GM10266 (cell line): ENCODE measurements around the gene DENND2D.

Experiments used
- DNase-seq: peaks from one replicate; pipeline ENCODE4 v3.0.0; 2012; ENCODE audit errors: extremely low spot score
- TF ChIP-seq, protein P1 (sequence below): IDR thresholded peaks from 2 replicates; pipeline ENCODE4 v1.5.1; 2012; ENCODE audit warnings: mild to moderate bottlenecking, low read depth; ENCODE audit not compliant: control insufficient read depth, insufficient read depth; ENCODE audit errors: missing control alignments

The DENND2D gene

GRCh38 chr1:111221633-111222291 is 21.3 kb upstream of the DENND2D start:
- TF ChIP-seq, protein P1, sequence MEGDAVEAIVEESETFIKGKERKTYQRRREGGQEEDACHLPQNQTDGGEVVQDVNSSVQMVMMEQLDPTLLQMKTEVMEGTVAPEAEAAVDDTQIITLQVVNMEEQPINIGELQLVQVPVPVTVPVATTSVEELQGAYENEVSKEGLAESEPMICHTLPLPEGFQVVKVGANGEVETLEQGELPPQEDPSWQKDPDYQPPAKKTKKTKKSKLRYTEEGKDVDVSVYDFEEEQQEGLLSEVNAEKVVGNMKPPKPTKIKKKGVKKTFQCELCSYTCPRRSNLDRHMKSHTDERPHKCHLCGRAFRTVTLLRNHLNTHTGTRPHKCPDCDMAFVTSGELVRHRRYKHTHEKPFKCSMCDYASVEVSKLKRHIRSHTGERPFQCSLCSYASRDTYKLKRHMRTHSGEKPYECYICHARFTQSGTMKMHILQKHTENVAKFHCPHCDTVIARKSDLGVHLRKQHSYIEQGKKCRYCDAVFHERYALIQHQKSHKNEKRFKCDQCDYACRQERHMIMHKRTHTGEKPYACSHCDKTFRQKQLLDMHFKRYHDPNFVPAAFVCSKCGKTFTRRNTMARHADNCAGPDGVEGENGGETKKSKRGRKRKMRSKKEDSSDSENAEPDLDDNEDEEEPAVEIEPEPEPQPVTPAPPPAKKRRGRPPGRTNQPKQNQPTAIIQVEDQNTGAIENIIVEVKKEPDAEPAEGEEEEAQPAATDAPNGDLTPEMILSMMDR, result no peak
- peak; percentile 67 for DNase-seq

GRCh38 chr1:111221276-111221632 is 20.8 kb upstream of the DENND2D start:
- no peak for DNase-seq
- TF ChIP-seq, protein P1, result no peak

- no peak for DNase-seq
- TF ChIP-seq, protein P1, result no peak
These were observed 19.9 kb upstream of the DENND2D start for GRCh38 chr1:111220302-111220890.

- TF ChIP-seq, protein P1, result no peak
- peak; percentile 62 for DNase-seq
These were observed 19.3 kb upstream of the DENND2D start for GRCh38 chr1:111219557-111220286.

DNA sequence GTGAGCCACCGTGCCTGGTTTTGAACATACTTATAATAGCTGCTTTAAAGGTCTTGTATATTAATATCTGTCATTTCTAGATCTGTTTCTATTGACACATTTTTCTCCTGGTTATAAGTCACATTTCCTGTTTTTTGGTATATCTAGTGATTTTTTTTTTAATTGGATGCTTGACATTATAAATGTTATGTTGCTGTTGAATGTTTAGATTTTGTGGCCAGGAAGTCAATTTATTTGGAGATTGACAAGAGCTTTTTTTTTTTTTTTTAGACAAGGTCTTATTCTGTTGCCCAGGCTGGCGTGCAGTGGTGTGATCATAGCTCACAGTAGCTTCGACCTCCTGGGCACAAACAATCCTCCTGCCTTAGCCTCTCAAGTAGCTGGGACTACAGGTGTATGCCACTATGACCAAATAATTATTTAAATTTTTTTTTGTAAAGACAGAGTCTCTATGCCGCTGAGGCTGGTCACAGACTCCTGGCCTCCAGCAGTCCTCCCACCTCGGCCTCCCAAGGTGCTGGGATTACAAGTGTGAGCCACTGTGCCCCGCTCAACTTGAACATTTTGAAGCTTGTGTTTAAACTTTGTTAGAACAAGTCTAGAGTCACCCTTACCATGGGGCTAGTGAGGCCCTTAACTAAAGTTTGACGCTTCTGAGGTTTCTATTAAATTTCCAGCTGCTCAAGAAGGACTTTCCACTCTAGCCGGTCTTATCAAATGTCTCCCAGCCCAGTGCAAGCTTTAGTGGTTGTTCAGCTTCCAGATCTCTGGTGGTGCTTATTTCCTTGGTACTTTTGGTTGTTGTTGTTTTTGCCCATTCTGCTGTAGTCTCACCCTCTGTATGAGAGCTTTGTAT is 18.5 kb upstream of the DENND2D start:
- no peak for DNase-seq
- TF ChIP-seq, protein P1, result no peak

GRCh38 chr1:111217183-111217910 is 16.9 kb upstream of the DENND2D start:
- TF ChIP-seq, protein P1, result no peak
- DNase-seq, result no peak
